PC-9 (cell line): ENCODE data around the gene PRH1. TPM values are rescaled to one million over a fixed set of nuclear protein-coding genes. Genes with fewer than 3 reads are reported as not detected.

Experiments
- BruUV-seq: library from RNA; stranded (reverse); fragments of 400-500 nt; replicated peaks from 2 replicates; lab custom pipeline; 2021; lab: Mats Ljungman, UMichigan
- CTCF ChIA-PET: fragments of 300-600 bp; sonication (Branson Sonifier 250); formaldehyde crosslinking; loops from one replicate; lab custom pipeline; 2022; ENCODE audit warnings: antibody characterized with exemption; lab: Charles Lee
- POLR2A ChIA-PET: fragments of 300-600 bp; sonication (Branson Sonifier 250); formaldehyde crosslinking; loops from one replicate; lab custom pipeline; 2022; ENCODE audit warnings: antibody characterized with exemption; ENCODE audit not compliant: unreplicated experiment; lab: Charles Lee
- DNase-seq, 2 experiments: peaks; one replicate each; pipeline versions ENCODE4 v3.0.0 to v3.0.0-alpha.2; 2015 to 2022; ENCODE audit warnings: mixed read lengths in 1 of 2
- H2AFZ ChIP-seq: fragments of 200-600 bp; sonication (generic); 2 replicates; pipeline ENCODE4 v1.8.1; 2017; ENCODE audit warnings: antibody characterized with exemption
- H3F3A ChIP-seq: fragments of 200-600 bp; sonication (generic); 2 replicates; pipeline ENCODE4 v1.8.1; 2017; ENCODE audit warnings: antibody characterized with exemption, mild to moderate bottlenecking, low read depth; ENCODE audit not compliant: insufficient read depth
- H3K27ac ChIP-seq: fragments of 200-600 bp; sonication (generic); 2 replicates; pipeline ENCODE4 v1.6.1; 2016; ENCODE audit warnings: mixed run types
- H3K27me3 ChIP-seq: fragments of 200-600 bp; sonication (generic); 2 replicates; pipeline ENCODE4 v1.6.1; 2016; ENCODE audit warnings: low read depth, mixed run types; ENCODE audit not compliant: insufficient read depth
- H3K36me3 ChIP-seq: fragments of 200-600 bp; sonication (generic); 2 replicates; pipeline ENCODE4 v1.6.1; 2016; ENCODE audit warnings: low read depth, mixed run types
- H3K4me1 ChIP-seq: fragments of 200-600 bp; sonication (generic); replicated peaks from 2 replicates; pipeline ENCODE4 v1.6.1; 2016; ENCODE audit warnings: mixed run types; ENCODE audit not compliant: insufficient read depth
- H3K4me2 ChIP-seq: fragments of 200-600 bp; sonication (generic); 2 replicates; pipeline ENCODE4 v1.6.1; 2017; ENCODE audit warnings: mixed run types
- H3K4me3 ChIP-seq: fragments of 200-600 bp; sonication (generic); 2 replicates; pipeline ENCODE4 v1.6.1; 2016; ENCODE audit warnings: mixed run types
- H3K79me2 ChIP-seq: fragments of 200-600 bp; sonication (generic); 2 replicates; pipeline ENCODE4 v1.6.1; 2017; ENCODE audit warnings: low read depth, mixed run types
- H3K9me2 ChIP-seq: fragments of 200-600 bp; sonication (generic); 2 replicates; pipeline ENCODE4 v1.8.1; 2017; ENCODE audit warnings: mild to moderate bottlenecking; ENCODE audit not compliant: insufficient read depth
- H3K9me3 ChIP-seq: fragments of 200-600 bp; sonication (generic); 2 replicates; pipeline ENCODE4 v1.8.1; 2016; ENCODE audit warnings: low read depth; ENCODE audit not compliant: insufficient read depth
- H4K20me1 ChIP-seq: fragments of 200-600 bp; sonication (generic); 2 replicates; pipeline ENCODE4 v1.8.1; 2017; ENCODE audit not compliant: insufficient read depth
- EZH2 ChIP-seq: fragments of 200-600 bp; sonication (generic); IDR thresholded peaks from 2 replicates; pipeline ENCODE4 v1.8.0; 2017; ENCODE audit warnings: antibody characterized with exemption, low read depth
- intact Hi-C: fragments of 100-400 bp; cut with micrococcal nuclease; formaldehyde crosslinking; loops from one replicate; pipeline ENCODE4 v1.10.0; 2022; ENCODE audit not compliant: unreplicated experiment
- total RNA-seq: library from RNA; stranded (reverse); gene quantifications from 2 replicates; pipeline ENCODE4 v1.2.3, GENCODE V29; 2021
- TF ChIP-seq, protein P1 (sequence below): fragments of 200-600 bp; sonication (generic); conservative IDR thresholded peaks from 2 replicates; pipeline ENCODE4 v1.6.1; 2017; ENCODE audit warnings: mixed run types, antibody characterized with exemption, mild to moderate bottlenecking, moderate library complexity

The PRH1 gene
- total RNA-seq, 1 experiment from 2014 or later: 17.2 TPM

DNA sequence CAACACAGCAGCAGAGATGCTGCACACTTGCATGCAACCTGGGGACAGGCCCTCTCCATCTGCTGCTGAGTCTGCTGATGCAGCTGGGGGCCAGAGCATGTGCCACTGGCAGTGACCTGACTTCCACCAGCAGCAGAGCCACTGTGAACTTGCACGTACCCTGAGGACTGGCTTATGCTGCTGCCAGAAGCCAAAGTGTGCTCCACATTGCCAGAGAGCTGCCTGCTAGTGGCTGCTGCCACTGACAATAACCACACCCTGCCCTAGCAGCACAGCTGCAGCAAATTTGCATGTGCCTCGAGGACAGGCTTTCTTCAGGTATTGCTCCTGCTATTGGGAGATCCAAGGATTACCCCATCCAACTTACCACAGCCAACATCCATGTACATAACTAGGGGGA is 30.3 kb downstream of the PRH1 start:
- no peak for TF ChIP-seq EZH2
- TF ChIP-seq, protein P1, sequence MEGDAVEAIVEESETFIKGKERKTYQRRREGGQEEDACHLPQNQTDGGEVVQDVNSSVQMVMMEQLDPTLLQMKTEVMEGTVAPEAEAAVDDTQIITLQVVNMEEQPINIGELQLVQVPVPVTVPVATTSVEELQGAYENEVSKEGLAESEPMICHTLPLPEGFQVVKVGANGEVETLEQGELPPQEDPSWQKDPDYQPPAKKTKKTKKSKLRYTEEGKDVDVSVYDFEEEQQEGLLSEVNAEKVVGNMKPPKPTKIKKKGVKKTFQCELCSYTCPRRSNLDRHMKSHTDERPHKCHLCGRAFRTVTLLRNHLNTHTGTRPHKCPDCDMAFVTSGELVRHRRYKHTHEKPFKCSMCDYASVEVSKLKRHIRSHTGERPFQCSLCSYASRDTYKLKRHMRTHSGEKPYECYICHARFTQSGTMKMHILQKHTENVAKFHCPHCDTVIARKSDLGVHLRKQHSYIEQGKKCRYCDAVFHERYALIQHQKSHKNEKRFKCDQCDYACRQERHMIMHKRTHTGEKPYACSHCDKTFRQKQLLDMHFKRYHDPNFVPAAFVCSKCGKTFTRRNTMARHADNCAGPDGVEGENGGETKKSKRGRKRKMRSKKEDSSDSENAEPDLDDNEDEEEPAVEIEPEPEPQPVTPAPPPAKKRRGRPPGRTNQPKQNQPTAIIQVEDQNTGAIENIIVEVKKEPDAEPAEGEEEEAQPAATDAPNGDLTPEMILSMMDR: no peak
- H3K4me1 ChIP-seq: no peaks in the 10 kb centered on the region
- no TSS peak for BruUV-seq
- POLR2A ChIA-PET: no interaction called here
- intact Hi-C loops: no loop called here
- H3K27me3 ChIP-seq: no peaks in the 10 kb centered on the region
- no peak overlapping the region for H3K4me2 ChIP-seq
- H3K36me3 ChIP-seq: no peaks in the 10 kb centered on the region
- no peak overlapping the region for H3K27ac ChIP-seq
- H3K9me2 ChIP-seq: no peaks in the 10 kb centered on the region
- no peak overlapping the region for H3K4me3 ChIP-seq
- peaks cover 12% of the 10 kb centered on the region for H3K9me3 ChIP-seq
- DNase-seq: no peak
- CTCF ChIA-PET: no interaction called here
- no peaks in the 10 kb centered on the region for H3K79me2 ChIP-seq
- no peak overlapping the region for H2AFZ ChIP-seq
- H3F3A ChIP-seq: no peaks in the 10 kb centered on the region; the same call in 1 of the 2 replicates
- no peaks in the 10 kb centered on the region for H4K20me1 ChIP-seq

DNA sequence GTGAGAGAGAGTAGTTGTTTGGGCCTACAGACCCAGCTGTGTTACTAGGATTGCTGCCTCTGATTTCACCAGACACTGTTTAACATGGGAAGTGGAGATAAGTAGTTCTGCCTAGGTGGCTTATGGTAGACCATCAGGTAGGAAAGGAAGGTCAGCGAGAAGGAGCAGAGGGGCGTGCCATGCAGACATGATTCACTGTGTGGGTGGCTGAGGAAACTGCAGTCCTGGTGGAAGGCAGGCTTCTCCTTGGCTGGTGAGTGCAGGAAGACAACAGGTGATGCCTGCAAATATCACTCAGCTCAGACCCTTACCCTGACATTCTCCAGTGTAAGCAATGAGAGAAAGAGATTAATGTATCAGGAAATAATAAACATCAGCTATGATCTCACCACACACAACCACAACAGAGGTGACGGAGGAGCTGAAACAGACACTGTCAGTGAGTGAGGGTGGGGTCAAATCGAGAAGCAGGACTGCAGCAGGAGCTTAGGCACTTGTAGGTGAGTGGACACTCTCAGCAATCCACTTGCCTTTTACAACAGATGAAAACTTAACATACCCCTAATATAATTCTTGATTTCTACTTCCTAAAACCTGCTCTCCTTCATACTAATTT is 32.7 kb downstream of the PRH1 start:
- Histone ChIP-seq H3F3A (no peaks in the 10 kb centered on the region), H3K27me3 (no peaks in the 10 kb centered on the region), H3K9me3 (peaks cover 8% of the 10 kb centered on the region), H2AFZ (no peak overlapping the region), H4K20me1 (no peaks in the 10 kb centered on the region), H3K27ac (no peak overlapping the region), H3K79me2 (no peaks in the 10 kb centered on the region), H3K4me1 (no peaks in the 10 kb centered on the region), H3K4me2 (no peak overlapping the region), H3K36me3 (no peaks in the 10 kb centered on the region), H3K4me3 (no peak overlapping the region), H3K9me2 (no peaks in the 10 kb centered on the region)
- intact Hi-C loops: no loop called here
- BruUV-seq: no TSS peak
- TF ChIP-seq, protein P1: no peak
- TF ChIP-seq EZH2: no peak
- CTCF ChIA-PET: no interaction called here
- no peak for DNase-seq
- POLR2A ChIA-PET: no interaction called here

DNA sequence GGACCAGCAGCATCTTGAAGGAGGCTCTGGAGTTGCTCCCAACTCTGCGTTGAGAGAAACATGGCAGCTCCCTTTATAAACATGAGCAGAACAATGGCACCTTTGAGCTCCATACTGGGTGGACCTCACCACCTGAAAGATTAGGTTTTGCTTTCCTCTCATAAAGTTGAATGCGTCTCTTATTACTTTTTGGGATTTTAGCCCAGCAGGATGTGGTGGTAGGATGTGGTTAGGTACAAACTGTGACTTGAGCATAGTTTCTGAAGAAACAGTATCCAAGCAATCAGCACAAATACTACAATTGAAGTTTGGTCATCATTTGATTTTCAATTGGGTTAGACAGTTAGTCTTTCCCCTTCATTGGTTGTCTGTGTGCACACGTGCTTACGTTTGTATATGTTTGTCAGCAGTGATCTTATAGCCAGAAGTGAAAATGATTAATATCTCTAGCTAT is 34.6 kb downstream of the PRH1 start, which contains the start of gene PRR4:
Gene PRR4 (minus strand): TSS at position 51 of the 454 bp plus-strand sequence. CDS start 38 bp downstream, at position 13.
- Histone ChIP-seq H3K4me2 (no peak within 1 kb of the TSS), H2AFZ (no peak within 1 kb of the TSS), H3K27me3 (no peaks in the 10 kb centered on the region), H3K4me1 (no peaks in the 10 kb centered on the region), H4K20me1 (no peaks in the 10 kb centered on the region), H3K9me2 (no peaks in the 10 kb centered on the region), H3K4me3 (no peak within 1 kb of the TSS), H3K79me2 (no peaks in the 10 kb centered on the region), H3K27ac (no peak within 1 kb of the TSS), H3K36me3 (no peaks in the 10 kb centered on the region), H3F3A (no peaks in the 10 kb centered on the region), H3K9me3 (no peaks in the 10 kb centered on the region)
- no peak for TF ChIP-seq EZH2
- TF ChIP-seq, protein P1: no peak
- ChIA-PET CTCF (no interaction called here), POLR2A (interaction anchor here (0.6 kb wide), 1 partner anchor 724 kb away, joined by 3 read pairs; no protein-coding TSS in a partner anchor)
- DNase-seq: no peak
- BruUV-seq: no TSS peak
- intact Hi-C loops: no loop called here
